CD4-positive, alpha-beta T cell (primary cell): Measurements from ENCODE around the gene CERS6. TPM values are rescaled to one million over a fixed set of nuclear protein-coding genes. Genes with fewer than 3 reads are reported as not detected.
A peak's percentile ranks its signal among the peaks of the same experiment; 100 is the strongest.

ENCODE experiments used
- ATAC-seq: fragments of 200-7000 bp; cut with Tn5 transposase; one replicate; pipeline ENCODE4 v1.10.0; 2022; ENCODE audit warnings: mild to moderate bottlenecking; ENCODE audit not compliant: poor library complexity
- CTCF ChIA-PET: fragments of 350-600 bp; sonication (Branson Sonifier 250); formaldehyde crosslinking; loops from one replicate; lab custom pipeline; 2021; ENCODE audit warnings: antibody characterized with exemption, inconsistent platforms; lab: Charles Lee
- POLR2A ChIA-PET: fragments of 350-600 bp; sonication (Branson Sonifier 250); formaldehyde crosslinking; loops from one replicate; lab custom pipeline; 2021; ENCODE audit warnings: antibody characterized with exemption, inconsistent platforms; lab: Charles Lee
- DNase-seq, 14 experiments: peaks; one replicate each; pipeline ENCODE4 v3.0.0-alpha.2; 2013 to 2020; ENCODE audit warnings: mixed read lengths in 2 of 14
- H3K27ac ChIP-seq, 2 donors: one replicate each; pipeline versions ENCODE4 v1.5.1 to v1.7.0; 2013; ENCODE audit warnings: low read length in 2 of 2, low read depth in 1 of 2, mild to moderate bottlenecking in 1 of 2
- H3K27me3 ChIP-seq, 2 experiments: 1 replicate in 1 of 2; 2 replicates in 1 of 2; pipeline versions ENCODE4 v1.6.1 to v1.7.0; 2013; ENCODE audit warnings: low read length in 2 of 2, control low read depth in 1 of 2, mild to moderate bottlenecking in 1 of 2, moderate library complexity in 1 of 2; ENCODE audit not compliant: insufficient read depth in 2 of 2, control insufficient read depth in 1 of 2
- H3K36me3 ChIP-seq: one replicate; pipeline ENCODE4 v1.6.1; 2013; ENCODE audit warnings: low read length, control low read depth; ENCODE audit not compliant: insufficient read depth
- H3K4me1 ChIP-seq: one replicate; pipeline ENCODE4 v1.6.1; 2013; ENCODE audit warnings: low read length, control low read depth; ENCODE audit not compliant: insufficient read depth
- H3K4me3 ChIP-seq: one replicate; pipeline ENCODE4 v1.5.1; 2013; ENCODE audit warnings: mild to moderate bottlenecking, low read length, moderate library complexity
- H3K9me3 ChIP-seq, 2 experiments: 1 replicate in 1 of 2; 2 replicates in 1 of 2; pipeline versions ENCODE4 v1.6.1 to v1.7.0; 2013; ENCODE audit warnings: low read length in 2 of 2, mild to moderate bottlenecking in 2 of 2, control low read depth in 1 of 2, moderate library complexity in 1 of 2; ENCODE audit not compliant: control insufficient read depth in 1 of 2, insufficient read depth in 1 of 2
- H3K27ac Mint-ChIP-seq: one replicate; pipeline ENCODE4 v1.8.0; 2020; ENCODE audit warnings: mixed read lengths
- H3K27me3 Mint-ChIP-seq: one replicate; pipeline ENCODE4 v1.8.0; 2021; ENCODE audit warnings: mixed read lengths
- H3K36me3 Mint-ChIP-seq: one replicate; pipeline ENCODE4 v1.8.0; 2021; ENCODE audit warnings: low read depth, mixed read lengths
- H3K4me1 Mint-ChIP-seq: one replicate; pipeline ENCODE4 v1.8.0; 2021; ENCODE audit warnings: low read depth, mixed read lengths
- H3K4me3 Mint-ChIP-seq: one replicate; pipeline ENCODE4 v1.8.0; 2020; ENCODE audit warnings: mild to moderate bottlenecking, mixed read lengths
- H3K9me3 Mint-ChIP-seq: one replicate; pipeline ENCODE4 v1.8.0; 2020; ENCODE audit warnings: mixed read lengths
- CTCF ChIP-seq: fragments of 200-600 bp; IDR thresholded peaks from one replicate; pipeline ENCODE4 v1.8.0; 2022; ENCODE audit warnings: antibody characterized with exemption, mild to moderate bottlenecking
- intact Hi-C, 2 experiments: fragments of 100-400 bp; cut with DNase I in 1 of 2; cut with micrococcal nuclease in 1 of 2; formaldehyde crosslinking; loops; one replicate each; pipeline versions ENCODE4 v1.15.1 to v1.9.0; 2023 to 2025; cut with DNase I, micrococcal nuclease
- total RNA-seq, 174 experiments: library from RNA in 2 of 174; stranded (reverse) in 2 of 174; gene quantifications; one replicate each; pipeline ENCODE4 v1.2.3 and lab custom pipeline; 2021 to 2026

CERS6 gene
- total RNA-seq, 2 experiments from 2014 or later = 16.9 to 17.9 TPM

GRCh38 chr2:168611091-168611490 lies 155.0 kb downstream of the CERS6 start:
- no peak for TF ChIP-seq CTCF
- Histone ChIP-seq H3K9me3 (peaks cover under 1 to 7% of the 10 kb centered on the region in 2 experiments), H3K27me3 (no peaks in the 10 kb centered on the region), H3K27ac (no peak overlapping the region), H3K36me3 (no peaks in the 10 kb centered on the region), H3K4me1 (no peaks in the 10 kb centered on the region), H3K4me3 (no peak overlapping the region)
- ATAC-seq (no peak), DNase-seq (no peak)
- H3K4me1 Mint-ChIP-seq = peaks cover 35% of the 10 kb centered on the region
- ChIA-PET POLR2A (no interaction called here), CTCF (no interaction called here)
- intact Hi-C loops = no loop called here
- H3K4me3 Mint-ChIP-seq = no peak overlapping the region
- H3K9me3 Mint-ChIP-seq = peaks cover 3% of the 10 kb centered on the region
- H3K27ac Mint-ChIP-seq = no peak overlapping the region
- peaks cover 38% of the 10 kb centered on the region for H3K36me3 Mint-ChIP-seq
- no peaks in the 10 kb centered on the region for H3K27me3 Mint-ChIP-seq

GRCh38 chr2:168611896-168612650 lies 156.0 kb downstream of the CERS6 start:
- Histone ChIP-seq H3K27ac (no peak overlapping the region), H3K9me3 (no peaks in the 10 kb centered on the region), H3K4me1 (no peaks in the 10 kb centered on the region), H3K4me3 (no peak overlapping the region), H3K36me3 (no peaks in the 10 kb centered on the region), H3K27me3 (no peaks in the 10 kb centered on the region)
- ChIA-PET CTCF (no interaction called here), POLR2A (no interaction called here)
- H3K4me3 Mint-ChIP-seq = no peak overlapping the region
- H3K36me3 Mint-ChIP-seq = peaks cover 29% of the 10 kb centered on the region
- H3K9me3 Mint-ChIP-seq = no peaks in the 10 kb centered on the region
- no peak overlapping the region for H3K27ac Mint-ChIP-seq
- no peak for TF ChIP-seq CTCF
- intact Hi-C loops = no loop called here
- H3K27me3 Mint-ChIP-seq = no peaks in the 10 kb centered on the region
- no peak for ATAC-seq
- DNase-seq = peak in 1 of 14 experiments; percentile 21
- H3K4me1 Mint-ChIP-seq = peaks cover 35% of the 10 kb centered on the region

- Histone ChIP-seq H3K9me3 (no peaks in the 10 kb centered on the region), H3K27me3 (no peaks in the 10 kb centered on the region), H3K36me3 (no peaks in the 10 kb centered on the region), H3K27ac (no peak overlapping the region), H3K4me3 (no peak overlapping the region), H3K4me1 (no peaks in the 10 kb centered on the region)
- ATAC-seq (no peak), DNase-seq (no peak)
- ChIA-PET POLR2A (no interaction called here), CTCF (no interaction called here)
- H3K27ac Mint-ChIP-seq = no peak overlapping the region
- no peak overlapping the region for H3K4me3 Mint-ChIP-seq
- TF ChIP-seq CTCF = no peak
- H3K36me3 Mint-ChIP-seq = peaks cover 24% of the 10 kb centered on the region
- intact Hi-C loops = no loop called here
- H3K27me3 Mint-ChIP-seq = no peaks in the 10 kb centered on the region
- no peaks in the 10 kb centered on the region for H3K9me3 Mint-ChIP-seq
- peaks cover 33% of the 10 kb centered on the region for H3K4me1 Mint-ChIP-seq
Measured at GRCh38 chr2:168612719-168613118, 156.6 kb downstream of the CERS6 start.
